K562 (cell line): ENCODE results near the gene YIPF2. TPM values are rescaled to one million over a fixed set of nuclear protein-coding genes. Genes with fewer than 3 reads are reported as not detected.
"Not testable (repeated sequence)": the region's sequence is repeated elsewhere in the genome, so short reads cannot be mapped to it uniquely, and the experiment has no call there.

Experiments used
- ATAC-seq: fragments of 200-7000 bp; cut with Tn5 transposase; 3 replicates; pipeline ENCODE4 v1.9.1; 2020; ENCODE audit warnings: moderate library complexity
- BruUV-seq: library from RNA; stranded (reverse); fragments of 400-500 nt; replicated peaks from 2 replicates; lab custom pipeline; 2021; lab: Mats Ljungman, UMichigan
- CTCF ChIA-PET: fragments of 300-600 bp; formaldehyde crosslinking; extraction: SDS; loops from one replicate; lab custom pipeline; 2021; ENCODE audit warnings: low intra/inter-chr PET ratio; lab: Yijun Ruan, JAX
- POLR2A ChIA-PET: fragments of 300-600, 350-650 bp; sonication (Branson Sonifier 250); formaldehyde crosslinking; extraction: SDS; loops from one replicate; lab custom pipeline; 2021; ENCODE audit warnings: antibody characterized with exemption, inconsistent platforms; lab: Yijun Ruan, JAX
- DNase-seq, 4 experiments: peaks; one replicate each; pipeline versions ENCODE4 v3.0.0 to v3.0.0-alpha.2; 2011 to 2018; ENCODE audit warnings: low spot score in 3 of 4, mixed read lengths in 3 of 4; ENCODE audit errors: extremely low read depth in 1 of 4
- FAIRE-seq: peaks from 2 replicates; lab custom pipeline; 2011; peaks lifted over from hg19 to GRCh38; lab: Jason Lieb, UNC
- H2AFZ ChIP-seq: 2 replicates; pipeline ENCODE4 v1.6.0; 2011; ENCODE audit warnings: low read depth, low read length, control low read depth, inconsistent platforms
- H3K27ac ChIP-seq: fragments of 200-600 bp; 3 replicates; pipeline ENCODE4 v1.8.0; 2011; ENCODE audit warnings: low read depth, mild to moderate bottlenecking, control low read depth, inconsistent platforms, low read length, moderate library complexity, mixed read lengths; ENCODE audit errors: extremely low read depth
- H3K27me3 ChIP-seq, 2 experiments: fragments of 300-600 bp in 1 of 2; 2 replicates in 1 of 2; 3 replicates in 1 of 2; pipeline versions ENCODE4 v1.6.0 to v1.8.0; 2011; ENCODE audit warnings: inconsistent platforms in 2 of 2, low read length in 2 of 2, mild to moderate bottlenecking in 1 of 2, mixed read lengths in 1 of 2, moderate library complexity in 1 of 2; ENCODE audit not compliant: control insufficient read depth in 2 of 2, insufficient read depth in 2 of 2
- H3K36me3 ChIP-seq: fragments of 300-600 bp; 3 replicates; pipeline ENCODE4 v1.8.0; 2011; ENCODE audit warnings: mild to moderate bottlenecking, low read length, inconsistent platforms; ENCODE audit not compliant: control insufficient read depth, insufficient read depth
- H3K4me1 ChIP-seq, 2 experiments: fragments of 200-600 bp in 1 of 2; replicated peaks in 1 of 2; 2 replicates in 1 of 2; 3 replicates in 1 of 2; pipeline versions ENCODE4 v1.5.1 to v1.8.0; 2011; ENCODE audit warnings: inconsistent platforms in 2 of 2, low read length in 2 of 2, mild to moderate bottlenecking in 1 of 2, mixed read lengths in 1 of 2, moderate library complexity in 1 of 2; ENCODE audit not compliant: control insufficient read depth in 2 of 2, insufficient read depth in 2 of 2
- H3K4me2 ChIP-seq: 2 replicates; pipeline ENCODE4 v1.6.1; 2011; ENCODE audit warnings: low read length, control low read depth, inconsistent platforms, mixed read lengths; ENCODE audit not compliant: insufficient read depth
- H3K4me3 ChIP-seq: fragments of 200-600 bp; sonication (generic), shearing (Covaris generic); 2 replicates; pipeline ENCODE4 v1.5.1; 2016; ENCODE audit warnings: control low read depth, inconsistent platforms
- H3K79me2 ChIP-seq: fragments of 200-600 bp; 3 replicates; pipeline ENCODE4 v1.8.0; 2011; ENCODE audit warnings: low read length, inconsistent platforms; ENCODE audit not compliant: control insufficient read depth, insufficient read depth
- H3K9ac ChIP-seq, 2 experiments: 2 replicates each; pipeline versions ENCODE4 v1.6.0 to v1.6.1; 2011; ENCODE audit warnings: low read depth in 2 of 2, low read length in 2 of 2, control low read depth in 1 of 2, inconsistent platforms in 1 of 2, mild to moderate bottlenecking in 1 of 2, mixed read lengths in 1 of 2; ENCODE audit not compliant: insufficient read depth in 1 of 2
- H3K9me1 ChIP-seq: one replicate; pipeline ENCODE4 v1.6.0; 2011; ENCODE audit warnings: inconsistent platforms, mild to moderate bottlenecking, low read length, moderate library complexity; ENCODE audit not compliant: control insufficient read depth, insufficient read depth
- H3K9me3 ChIP-seq: replicated peaks from 2 replicates; pipeline ENCODE4 v1.5.1; 2011; ENCODE audit warnings: low read depth, low read length, inconsistent platforms; ENCODE audit not compliant: control insufficient read depth, insufficient read depth
- H4K20me1 ChIP-seq: replicated peaks from 2 replicates; pipeline ENCODE4 v1.6.1; 2011; ENCODE audit warnings: low read length, inconsistent platforms, mixed read lengths; ENCODE audit not compliant: control insufficient read depth, insufficient read depth
- BCOR ChIP-seq: fragments of 450-650 bp; IDR thresholded peaks from 2 replicates; pipeline ENCODE4 v1.6.1; 2016
- CHCHD3 ChIP-seq: fragments of 250-450 bp; sonication (Bioruptor Pico); IDR thresholded peaks from 2 replicates; pipeline ENCODE4 v2.1.2; 2022; ENCODE audit warnings: mild to moderate bottlenecking
- MAX ChIP-seq: sonication (generic); formaldehyde crosslinking; IDR thresholded peaks from 2 replicates; pipeline ENCODE4 v1.9.0; 2022; ENCODE audit warnings: mild to moderate bottlenecking, missing genetic modification reagents
- MBD2 ChIP-seq: sonication (generic); IDR thresholded peaks from 2 replicates; pipeline ENCODE4 v1.6.1; 2016; ENCODE audit warnings: low read depth, borderline replicate concordance
- MLLT1 ChIP-seq, 2 experiments: fragments of 450-650 bp; IDR thresholded peaks; 2 replicates each; pipeline ENCODE4 v1.6.1; 2016
- WGBS: fragments of 100-300 bp; shearing (Covaris generic); methylation state at CpG from one replicate; pipeline ENCODE4 v1.1.6; 2016; ENCODE audit warnings: low coverage, mixed read lengths; ENCODE audit not compliant: insufficient coverage; ENCODE audit errors: missing lambda C conversion rate; 5-methylcytosine and 5-hydroxymethylcytosine counted together
- in situ Hi-C: fragments of 300-500 bp; cut with MboI; formaldehyde crosslinking; loops from 4 replicates; pipeline ENCODE4 v1.15.0; 2018; ENCODE audit warnings: inconsistent platforms, mixed read lengths
- intact Hi-C: fragments of 100-400 bp; cut with micrococcal nuclease; formaldehyde crosslinking; loops from 2 replicates; pipeline ENCODE4 v1.14.2; 2022
- polyA plus RNA-seq, 8 experiments: library from polyadenylated mRNA; depleted of rRNA in 4 of 8; stranded (reverse) in 5 of 8; unstranded in 3 of 8; fragments of >200 nt; fragmentation: Nextera tagmentation in 2 of 8; fragmentation: Illumina TruSeq in 1 of 8; extraction: Ambion mirVana in 2 of 8; extraction: Trizol in 1 of 8; gene quantifications; 2 replicates each; pipeline versions ENCODE4 v1.2.1 to v1.2.3, GENCODE V29; 2011 to 2014; ENCODE audit warnings: inconsistent platforms in 1 of 8, missing spikeins in 1 of 8
- total RNA-seq, 7 experiments: library from RNA; depleted of rRNA in 6 of 7; stranded (reverse); fragments of >200 nt in 6 of 7; fragmentation: Illumina TruSeq in 2 of 7; extraction: Trizol in 2 of 7; gene quantifications; 2 replicates each; pipeline versions ENCODE4 v1.2.1 to v1.2.3, GENCODE V29; 2011 to 2021; ENCODE audit warnings: low replicate concordance in 1 of 7

YIPF2 gene
- total and polyA plus RNA-seq, 9 of the 15 experiments (the other 6 are each of a cell fraction or from before 2014, with no cell fraction given): 1.3 to 65.2 (median 31.6) TPM

GRCh38 chr19:10960314-10961072 is 32.1 kb upstream of the YIPF2 start, which contains the start of gene SMARCA4 (continued):
- TF ChIP-seq MAX (CRISPR knock-in tag) (peak; percentile 91), CHCHD3 (CRISPR knock-in tag) (peak; percentile 77; the same call in 1 of the 2 replicates)

- H2AFZ ChIP-seq, intact Hi-C loops, in situ Hi-C loops, H3K9me1 ChIP-seq, CTCF ChIA-PET, ATAC-seq, BruUV-seq, DNase-seq, H3K27me3 ChIP-seq, H4K20me1 ChIP-seq, H3K9me3 ChIP-seq, H3K36me3 ChIP-seq: not testable (repeated sequence)
- peak overlapping the region; percentile 90 for H3K4me2 ChIP-seq
- peak overlapping the region; percentile 94 to 98; a peak in 3 of 4 replicates for H3K9ac ChIP-seq
- POLR2A ChIA-PET: interaction anchor here (0.6 to 1.5 kb wide), 3 partner anchors 8 to 48 kb away, joined by 3 to 5 read pairs (median 3); no protein-coding TSS in a partner anchor
- H3K4me1 ChIP-seq: peaks cover 11 to 23% of the 10 kb centered on the region in 2 experiments; a peak in 4 of 5 replicates
- FAIRE-seq: peak; percentile 84
- TF ChIP-seq MBD2 (0 out of 2 replicates have a peak, but pooled peaks have one; percentile 19), MLLT1 (IDR thresholded peaks at IDR 0.05) (peak in 1 of 2 experiments; percentile 57; a peak in 1 of 4 replicates), BCOR (0 out of 2 replicates have a peak, but pooled peaks have one; percentile 24)
- peaks cover 46% of the 10 kb centered on the region for H3K79me2 ChIP-seq
- H3K4me3 ChIP-seq: peak overlapping the region; percentile 99
- H3K27ac ChIP-seq: peak overlapping the region; percentile 93; the same call in 2 of the 3 replicates
- 94% methylated on average over 15 of the region's 19 CpGs for WGBS
These were observed 31.0 kb upstream of the YIPF2 start for GRCh38 chr19:10959277-10959968.
